ENCODE measurements around the gene CD247.

The CD247 gene

GRCh38 chr1:167518331-167518700 is at the start of gene CD247:
TSS of gene CD247 (minus strand) at chr1:167518529. CDS start at chr1:167518465, 64 bp downstream.
- in situ Hi-C loops (cut with HindIII; ENCODE audit: low sequenced_read_pairs), result no loop called here

- in situ Hi-C loops (cut with HindIII; ENCODE audit: low sequenced_read_pairs), result loop anchor here (5.0 kb wide), 1 partner anchor 35 kb away; no protein-coding TSS in a partner anchor
These were observed 49.3 kb upstream of the CD247 start for GRCh38 chr1:167567663-167568062.

- in situ Hi-C loops (cut with HindIII; ENCODE audit: low sequenced_read_pairs), result loop anchor here (5.0 kb wide), 1 partner anchor 34 kb away; no protein-coding TSS in a partner anchor
These were observed 48.4 kb upstream of the CD247 start for GRCh38 chr1:167566766-167567165.

GRCh38 chr1:167565922-167566321 is 47.6 kb upstream of the CD247 start:
- in situ Hi-C loops (cut with HindIII; ENCODE audit: low sequenced_read_pairs), result loop anchor here (5.0 kb wide), 1 partner anchor 34 kb away; no protein-coding TSS in a partner anchor

GRCh38 chr1:167564612-167565270 is 46.4 kb upstream of the CD247 start:
- in situ Hi-C loops (cut with HindIII; ENCODE audit: low sequenced_read_pairs), result loop anchor here (5.0 kb wide), 3 partner anchors 32 to 52 kb away; no protein-coding TSS in a partner anchor

- in situ Hi-C loops (cut with HindIII; ENCODE audit: low sequenced_read_pairs), result loop anchor here (5.0 kb wide), 2 partner anchors 39 to 51 kb away; no protein-coding TSS in a partner anchor
These were observed 45.4 kb upstream of the CD247 start for GRCh38 chr1:167563579-167564246.

GRCh38 chr1:167562702-167563101 is 44.4 kb upstream of the CD247 start:
- in situ Hi-C loops (cut with HindIII; ENCODE audit: low sequenced_read_pairs), result loop anchor here (5.0 kb wide), 2 partner anchors 40 to 50 kb away; no protein-coding TSS in a partner anchor

GRCh38 chr1:167561753-167562152 is 43.4 kb upstream of the CD247 start:
- in situ Hi-C loops (cut with HindIII; ENCODE audit: low sequenced_read_pairs), result loop anchor here (5.0 kb wide), 2 partner anchors 41 to 49 kb away; no protein-coding TSS in a partner anchor

GRCh38 chr1:167555971-167556714 is 37.8 kb upstream of the CD247 start:
- in situ Hi-C loops (cut with HindIII; ENCODE audit: low sequenced_read_pairs), result loop anchor here (10.0 kb wide), 1 partner anchor 1861 kb away; the partner anchor contains the start of gene ALDH9A1

- in situ Hi-C loops (cut with HindIII; ENCODE audit: low sequenced_read_pairs), result loop anchor here (10.0 kb wide), 1 partner anchor 1860 kb away; the partner anchor contains the start of gene ALDH9A1
These were observed 36.7 kb upstream of the CD247 start for GRCh38 chr1:167555072-167555471.

GRCh38 chr1:167554028-167554779 is 35.9 kb upstream of the CD247 start:
- in situ Hi-C loops (cut with HindIII; ENCODE audit: low sequenced_read_pairs), result loop anchor here (5.0 to 10.0 kb wide), 2 partner anchors 158 to 1859 kb away; partner anchors contain the start of gene ALDH9A1

GRCh38 chr1:167553136-167554027 is 35.1 kb upstream of the CD247 start, which contains the start of gene CREG1:
TSS of gene CREG1 (minus strand) at chr1:167553762.
- in situ Hi-C loops (cut with HindIII; ENCODE audit: low sequenced_read_pairs), result loop anchor here (5.0 to 10.0 kb wide), 2 partner anchors 159 to 1859 kb away; partner anchors contain the start of gene ALDH9A1

GRCh38 chr1:167551362-167551761 is 33.0 kb upstream of the CD247 start:
- in situ Hi-C loops (cut with HindIII; ENCODE audit: low sequenced_read_pairs), result loop anchor here (5.0 to 10.0 kb wide), 2 partner anchors 161 to 1857 kb away; partner anchors contain the start of gene ALDH9A1

- in situ Hi-C loops (cut with HindIII; ENCODE audit: low sequenced_read_pairs), result no loop called here
These were observed 30.0 kb upstream of the CD247 start for GRCh38 chr1:167548059-167548932.

- in situ Hi-C loops (cut with HindIII; ENCODE audit: low sequenced_read_pairs), result no loop called here
These were observed 28.6 kb upstream of the CD247 start for GRCh38 chr1:167546935-167547334.

GRCh38 chr1:167545349-167545748 is 27.0 kb upstream of the CD247 start:
- in situ Hi-C loops (cut with HindIII; ENCODE audit: low sequenced_read_pairs), result no loop called here

GRCh38 chr1:167544447-167545093 is 26.2 kb upstream of the CD247 start:
- in situ Hi-C loops (cut with HindIII; ENCODE audit: low sequenced_read_pairs), result no loop called here
